ENCODE results near the gene SSX7. TPM values are rescaled to one million over a fixed set of nuclear protein-coding genes. Genes with fewer than 3 reads are reported as not detected.

SSX7 gene
- total RNA-seq, 1 experiment from 2014 or later, result not detected

- Histone ChIP-seq H3K79me2 (ENCODE audit: low read length) (no peaks in the 10 kb centered on the region), H3K4me2 (ENCODE audit: low read length) (no peak overlapping the region), H3K4me1 (ENCODE audit: insufficient read depth, low read length) (no peaks in the 10 kb centered on the region), H3K9me3 (ENCODE audit: low read length) (no peaks in the 10 kb centered on the region), H3K36me3 (ENCODE audit: low read depth, low read length) (no peaks in the 10 kb centered on the region), H4K20me1 (ENCODE audit: low read length) (no peaks in the 10 kb centered on the region), H3K4me3 (ENCODE audit: low read length) (no peak overlapping the region), H3F3A (ENCODE audit: low read length, unreplicated experiment) (no peaks in the 10 kb centered on the region), H3K27me3 (ENCODE audit: low read length) (no peaks in the 10 kb centered on the region), H3K27ac (ENCODE audit: low read length) (no peak overlapping the region), H2AFZ (ENCODE audit: low read length) (no peak overlapping the region), H3K9me2 (replicated peaks; ENCODE audit: low read length) (no peaks in the 10 kb centered on the region), H3K9ac (ENCODE audit: low read length) (no peak overlapping the region)
- no peak for TF ChIP-seq CTCF (conservative IDR thresholded peaks at IDR 0.05; ENCODE audit: low read depth, low read length)
- ATAC-seq (no peak), DNase-seq (no peak)
- POLR2A ChIA-PET (ENCODE audit: unreplicated experiment), result no interaction called here
- CTCF ChIA-PET, result no interaction called here
- intact Hi-C loops (cut with micrococcal nuclease), result no loop called here
- BruUV-seq (replicated peaks), result no TSS peak
These were observed 60.0 kb downstream of the SSX7 start for GRCh38 chrX:52594658-52595057.

Other genes with a start within 250 kb of the SSX7 start
- gene XAGE1A, start 159.1 kb downstream of the SSX7 start, total RNA-seq (2014; rRNA removed), result not detected in 2 replicates
- not detected in 2 replicates for gene XAGE1B, start 137.8 kb downstream of the SSX7 start, total RNA-seq (2014; rRNA removed)
- gene SSX2, start 52.3 kb upstream of the SSX7 start, total RNA-seq (2014; rRNA removed), result not detected in 2 replicates
- gene SSX2B, start 96.4 kb upstream of the SSX7 start, total RNA-seq (2014; rRNA removed), result not detected in 2 replicates
- gene SPANXN5, start 142.5 kb upstream of the SSX7 start, total RNA-seq (2014; rRNA removed), result not detected in 2 replicates
- gene XAGE5, start 156.4 kb upstream of the SSX7 start, total RNA-seq (2014; rRNA removed), result not detected in 2 replicates
- gene XAGE3, start 213.2 kb upstream of the SSX7 start, total RNA-seq (2014; rRNA removed), result not detected in 2 replicates
- gene FAM156B, start 242.4 kb upstream of the SSX7 start, total RNA-seq (2014; rRNA removed), result 35.1 and 45.5 TPM in 2 replicates

Measured in PC-3 (cell line).